ENCODE measurements around the gene ABCA4.

ABCA4 gene

GRCh38 chr1:94056996-94057395, 64.0 kb downstream of the ABCA4 start:
- Histone ChIP-seq H3K4me1 (ENCODE audit: control insufficient read depth, insufficient read depth, low read length) (peaks cover 24% of the 10 kb centered on the region), H3K9me3 (replicated peaks; ENCODE audit: low read length) (no peaks in the 10 kb centered on the region), H3K36me3 (ENCODE audit: insufficient read depth, low read length) (no peaks in the 10 kb centered on the region), H3K9ac (ENCODE audit: low read depth, low read length) (no peak overlapping the region), H3K4me3 (ENCODE audit: low read length) (no peak overlapping the region), H3K27me3 (ENCODE audit: control insufficient read depth, insufficient read depth, low read length) (peaks cover 6% of the 10 kb centered on the region), H3K4me2 (ENCODE audit: low read length) (no peak overlapping the region)

- Histone ChIP-seq H3K4me2 (ENCODE audit: low read length) (peak overlapping the region; percentile 45), H3K4me3 (ENCODE audit: low read length) (no peak overlapping the region), H3K4me1 (ENCODE audit: control insufficient read depth, insufficient read depth, low read length) (peaks cover 18% of the 10 kb centered on the region), H3K9ac (ENCODE audit: low read depth, low read length) (no peak overlapping the region), H3K9me3 (replicated peaks; ENCODE audit: low read length) (no peaks in the 10 kb centered on the region), H3K27me3 (ENCODE audit: control insufficient read depth, insufficient read depth, low read length) (peaks cover 6% of the 10 kb centered on the region), H3K36me3 (ENCODE audit: insufficient read depth, low read length) (no peaks in the 10 kb centered on the region)
Observed at GRCh38 chr1:94056171-94056570, 64.8 kb downstream of the ABCA4 start.

- Histone ChIP-seq H3K4me2 (ENCODE audit: low read length) (peak overlapping the region; percentile 45), H3K9me3 (replicated peaks; ENCODE audit: low read length) (no peaks in the 10 kb centered on the region), H3K4me1 (ENCODE audit: control insufficient read depth, insufficient read depth, low read length) (peaks cover 23% of the 10 kb centered on the region), H3K36me3 (ENCODE audit: insufficient read depth, low read length) (no peaks in the 10 kb centered on the region), H3K4me3 (ENCODE audit: low read length) (no peak overlapping the region), H3K27me3 (ENCODE audit: control insufficient read depth, insufficient read depth, low read length) (peaks cover 6% of the 10 kb centered on the region), H3K9ac (ENCODE audit: low read depth, low read length) (no peak overlapping the region)
Observed at GRCh38 chr1:94055459-94056122, 65.4 kb downstream of the ABCA4 start.

- H3K9ac ChIP-seq (ENCODE audit: low read depth, low read length) = no peak overlapping the region
- no peaks in the 10 kb centered on the region for H3K27me3 ChIP-seq (ENCODE audit: control insufficient read depth, insufficient read depth, low read length)
- H3K9me3 ChIP-seq (replicated peaks; ENCODE audit: low read length) = no peaks in the 10 kb centered on the region
- peaks cover 41% of the 10 kb centered on the region for H3K4me1 ChIP-seq (ENCODE audit: control insufficient read depth, insufficient read depth, low read length)
- no peak overlapping the region for H3K4me3 ChIP-seq (ENCODE audit: low read length)
- H3K36me3 ChIP-seq (ENCODE audit: insufficient read depth, low read length) = no peaks in the 10 kb centered on the region
- H3K4me2 ChIP-seq (ENCODE audit: low read length) = no peak overlapping the region
Observed at GRCh38 chr1:94050675-94051074, 70.3 kb downstream of the ABCA4 start.

GRCh38 chr1:94050254-94050653, 70.7 kb downstream of the ABCA4 start:
- no peak overlapping the region for H3K4me2 ChIP-seq (ENCODE audit: low read length)
- H3K4me3 ChIP-seq (ENCODE audit: low read length) = no peak overlapping the region
- no peak overlapping the region for H3K9ac ChIP-seq (ENCODE audit: low read depth, low read length)
- no peaks in the 10 kb centered on the region for H3K27me3 ChIP-seq (ENCODE audit: control insufficient read depth, insufficient read depth, low read length)
- H3K36me3 ChIP-seq (ENCODE audit: insufficient read depth, low read length) = no peaks in the 10 kb centered on the region
- no peaks in the 10 kb centered on the region for H3K9me3 ChIP-seq (replicated peaks; ENCODE audit: low read length)
- peaks cover 38% of the 10 kb centered on the region for H3K4me1 ChIP-seq (ENCODE audit: control insufficient read depth, insufficient read depth, low read length)

GRCh38 chr1:94049791-94050190, 71.2 kb downstream of the ABCA4 start:
- Histone ChIP-seq H3K9me3 (replicated peaks; ENCODE audit: low read length) (no peaks in the 10 kb centered on the region), H3K36me3 (ENCODE audit: insufficient read depth, low read length) (no peaks in the 10 kb centered on the region), H3K4me1 (ENCODE audit: control insufficient read depth, insufficient read depth, low read length) (peaks cover 36% of the 10 kb centered on the region), H3K4me2 (ENCODE audit: low read length) (no peak overlapping the region), H3K27me3 (ENCODE audit: control insufficient read depth, insufficient read depth, low read length) (no peaks in the 10 kb centered on the region), H3K9ac (ENCODE audit: low read depth, low read length) (no peak overlapping the region), H3K4me3 (ENCODE audit: low read length) (no peak overlapping the region)

- H3K4me1 ChIP-seq (ENCODE audit: control insufficient read depth, insufficient read depth, low read length) = peaks cover 43% of the 10 kb centered on the region
- H3K4me3 ChIP-seq (ENCODE audit: low read length) = no peak overlapping the region
- no peaks in the 10 kb centered on the region for H3K36me3 ChIP-seq (ENCODE audit: insufficient read depth, low read length)
- H3K9ac ChIP-seq (ENCODE audit: low read depth, low read length) = peak overlapping the region; percentile 16
- H3K4me2 ChIP-seq (ENCODE audit: low read length) = no peak overlapping the region
- H3K27me3 ChIP-seq (ENCODE audit: control insufficient read depth, insufficient read depth, low read length) = no peaks in the 10 kb centered on the region
- H3K9me3 ChIP-seq (replicated peaks; ENCODE audit: low read length) = no peaks in the 10 kb centered on the region
Observed at GRCh38 chr1:94048413-94049164, 72.4 kb downstream of the ABCA4 start.

GRCh38 chr1:94047949-94048348, 73.0 kb downstream of the ABCA4 start:
- no peak overlapping the region for H3K4me2 ChIP-seq (ENCODE audit: low read length)
- H3K9ac ChIP-seq (ENCODE audit: low read depth, low read length) = peak overlapping the region; percentile 16
- H3K9me3 ChIP-seq (replicated peaks; ENCODE audit: low read length) = no peaks in the 10 kb centered on the region
- no peaks in the 10 kb centered on the region for H3K36me3 ChIP-seq (ENCODE audit: insufficient read depth, low read length)
- H3K4me1 ChIP-seq (ENCODE audit: control insufficient read depth, insufficient read depth, low read length) = peaks cover 43% of the 10 kb centered on the region
- H3K27me3 ChIP-seq (ENCODE audit: control insufficient read depth, insufficient read depth, low read length) = no peaks in the 10 kb centered on the region
- H3K4me3 ChIP-seq (ENCODE audit: low read length) = no peak overlapping the region

- H3K9ac ChIP-seq (ENCODE audit: low read depth, low read length) = peak overlapping the region; percentile 23
- H3K4me2 ChIP-seq (ENCODE audit: low read length) = peak overlapping the region; percentile 17
- H3K4me1 ChIP-seq (ENCODE audit: control insufficient read depth, insufficient read depth, low read length) = peaks cover 42% of the 10 kb centered on the region
- no peaks in the 10 kb centered on the region for H3K27me3 ChIP-seq (ENCODE audit: control insufficient read depth, insufficient read depth, low read length)
- H3K4me3 ChIP-seq (ENCODE audit: low read length) = no peak overlapping the region
- H3K36me3 ChIP-seq (ENCODE audit: insufficient read depth, low read length) = no peaks in the 10 kb centered on the region
- no peaks in the 10 kb centered on the region for H3K9me3 ChIP-seq (replicated peaks; ENCODE audit: low read length)
Observed at GRCh38 chr1:94045465-94046056, 75.4 kb downstream of the ABCA4 start.

- Histone ChIP-seq H3K4me1 (ENCODE audit: control insufficient read depth, insufficient read depth, low read length) (peaks cover 43% of the 10 kb centered on the region), H3K36me3 (ENCODE audit: insufficient read depth, low read length) (no peaks in the 10 kb centered on the region)
Observed at GRCh38 chr1:94044891-94045290, 76.1 kb downstream of the ABCA4 start.

GRCh38 chr1:94044290-94044790, 76.6 kb downstream of the ABCA4 start:
- H3K4me1 ChIP-seq (ENCODE audit: control insufficient read depth, insufficient read depth, low read length) = peaks cover 45% of the 10 kb centered on the region
- H3K9ac ChIP-seq (ENCODE audit: low read depth, low read length) = no peak overlapping the region

More at GRCh38 chr1:94044891-94045290, 76.1 kb downstream of the ABCA4 start:
- H3K9ac ChIP-seq (ENCODE audit: low read depth, low read length) = no peak overlapping the region
- no peaks in the 10 kb centered on the region for H3K9me3 ChIP-seq (replicated peaks; ENCODE audit: low read length)
- no peak overlapping the region for H3K4me2 ChIP-seq (ENCODE audit: low read length)
- H3K4me3 ChIP-seq (ENCODE audit: low read length) = no peak overlapping the region
- no peaks in the 10 kb centered on the region for H3K27me3 ChIP-seq (ENCODE audit: control insufficient read depth, insufficient read depth, low read length)

More at GRCh38 chr1:94044290-94044790, 76.6 kb downstream of the ABCA4 start:
- Histone ChIP-seq H3K9me3 (replicated peaks; ENCODE audit: low read length) (no peaks in the 10 kb centered on the region), H3K4me3 (ENCODE audit: low read length) (no peak overlapping the region), H3K36me3 (ENCODE audit: insufficient read depth, low read length) (no peaks in the 10 kb centered on the region), H3K4me2 (ENCODE audit: low read length) (no peak overlapping the region), H3K27me3 (ENCODE audit: control insufficient read depth, insufficient read depth, low read length) (no peaks in the 10 kb centered on the region)
